Naive thymus-derived CD8-positive, alpha-beta T cell (primary cell): ENCODE measurements around the gene NPEPL1. TPM values are rescaled to one million over a fixed set of nuclear protein-coding genes. Genes with fewer than 3 reads are reported as not detected.
A peak's percentile ranks its signal among the peaks of the same experiment; 100 is the strongest.

ENCODE experiments used
- ATAC-seq, 2 donors: fragments of 150-1000 bp; cut with Tn5 transposase in 1 of 2; sonication (Bioruptor Pico), chemical (Tn5 transposase) in 1 of 2; 1 replicate in 1 of 2; 2 replicates in 1 of 2; pipeline ENCODE4 v1.10.0; 2021; ENCODE audit warnings: mild to moderate bottlenecking in 2 of 2, moderate library complexity in 2 of 2
- POLR2A ChIA-PET: fragments of 350-600 bp; sonication (Branson Sonifier 250); formaldehyde crosslinking; loops from one replicate; lab custom pipeline; 2021; ENCODE audit warnings: antibody characterized with exemption; lab: Charles Lee
- DNase-seq, 10 donors: peaks; one replicate each; pipeline versions ENCODE4 v3.0.0 to v3.0.0-alpha.2; 2020 to 2022
- H3K27ac Mint-ChIP-seq, 10 donors: one replicate each; pipeline ENCODE4 v1.8.0; 2020 to 2022; ENCODE audit warnings: mild to moderate bottlenecking in 10 of 10, mixed read lengths in 10 of 10, moderate library complexity in 4 of 10, inconsistent platforms in 1 of 10
- H3K27me3 Mint-ChIP-seq, 5 donors: one replicate each; pipeline ENCODE4 v1.8.0; 2021 to 2022; ENCODE audit warnings: mixed read lengths in 5 of 5
- H3K36me3 Mint-ChIP-seq, 3 donors: one replicate each; pipeline ENCODE4 v1.8.0; 2020 to 2022; ENCODE audit warnings: mixed read lengths in 3 of 3, mild to moderate bottlenecking in 2 of 3, inconsistent platforms in 1 of 3
- H3K4me1 Mint-ChIP-seq, 4 donors: one replicate each; pipeline ENCODE4 v1.8.0; 2021 to 2022; ENCODE audit warnings: mixed read lengths in 4 of 4
- H3K4me3 Mint-ChIP-seq, 10 donors: one replicate each; pipeline ENCODE4 v1.8.0; 2020 to 2022; ENCODE audit warnings: mild to moderate bottlenecking in 10 of 10, mixed read lengths in 10 of 10, moderate library complexity in 6 of 10, inconsistent platforms in 1 of 10
- H3K9me3 Mint-ChIP-seq, 9 donors: one replicate each; pipeline ENCODE4 v1.8.0; 2020 to 2022; ENCODE audit warnings: mixed read lengths in 9 of 9, mild to moderate bottlenecking in 3 of 9, inconsistent platforms in 1 of 9, moderate library complexity in 1 of 9
- polyA plus RNA-seq, 3 donors: library from polyadenylated mRNA; unstranded; fragments of 300-500 nt; fragmentation: Illumina TruSeq; gene quantifications; one replicate each; pipeline ENCODE4 v1.2.3, GENCODE V29; 2021
- total RNA-seq, 8 experiments: library from RNA in 2 of 8; stranded (reverse) in 2 of 8; gene quantifications; one replicate each; pipeline ENCODE4 v1.2.3 and lab custom pipeline; 2021 to 2026

The NPEPL1 gene
- total and polyA plus RNA-seq, 5 experiments from 2014 or later = 5.3 to 44.8 (median 6.3) TPM

DNA sequence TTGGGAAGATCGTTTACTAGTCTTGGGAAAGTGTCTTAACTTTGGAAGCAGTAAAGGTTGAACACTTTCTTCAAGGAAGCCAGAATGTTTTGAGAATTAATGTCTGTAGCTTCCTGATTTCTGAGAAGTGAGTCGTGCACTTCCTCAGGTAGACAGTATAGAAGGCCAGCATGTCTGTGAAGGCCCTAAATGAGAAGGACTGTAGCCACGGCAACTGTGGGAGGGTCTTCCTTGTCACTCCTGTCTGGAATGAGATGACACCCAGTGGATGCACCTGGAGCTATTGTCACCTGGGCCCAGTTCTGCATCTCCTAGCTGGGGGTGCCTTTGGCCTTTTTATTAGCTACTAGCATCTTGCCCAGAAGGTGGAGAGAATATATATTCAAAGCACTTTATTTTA lies 32.8 kb upstream of the NPEPL1 start:
- H3K9me3 Mint-ChIP-seq = no peaks in the 10 kb centered on the region
- peaks cover 38 to 90% (median 80%) of the 10 kb centered on the region in 4 donors for H3K4me1 Mint-ChIP-seq
- DNase-seq = no peak
- peak overlapping the region; percentile 93 to 99 (median 98) for H3K27ac Mint-ChIP-seq
- POLR2A ChIA-PET = interaction anchor here (0.6 to 4.8 kb wide), 4 partner anchors 9 to 353 kb away, joined by 3 to 112 read pairs (median 4); partner anchors contain the start of gene STX16
- no peaks in the 10 kb centered on the region for H3K27me3 Mint-ChIP-seq
- H3K4me3 Mint-ChIP-seq = peak overlapping the region; percentile 66 to 91 (median 84)
- H3K36me3 Mint-ChIP-seq = peaks cover 0 to 19% (median 3%) of the 10 kb centered on the region in 3 donors
- ATAC-seq = peak in 1 of 2 donors; percentile 17

DNA sequence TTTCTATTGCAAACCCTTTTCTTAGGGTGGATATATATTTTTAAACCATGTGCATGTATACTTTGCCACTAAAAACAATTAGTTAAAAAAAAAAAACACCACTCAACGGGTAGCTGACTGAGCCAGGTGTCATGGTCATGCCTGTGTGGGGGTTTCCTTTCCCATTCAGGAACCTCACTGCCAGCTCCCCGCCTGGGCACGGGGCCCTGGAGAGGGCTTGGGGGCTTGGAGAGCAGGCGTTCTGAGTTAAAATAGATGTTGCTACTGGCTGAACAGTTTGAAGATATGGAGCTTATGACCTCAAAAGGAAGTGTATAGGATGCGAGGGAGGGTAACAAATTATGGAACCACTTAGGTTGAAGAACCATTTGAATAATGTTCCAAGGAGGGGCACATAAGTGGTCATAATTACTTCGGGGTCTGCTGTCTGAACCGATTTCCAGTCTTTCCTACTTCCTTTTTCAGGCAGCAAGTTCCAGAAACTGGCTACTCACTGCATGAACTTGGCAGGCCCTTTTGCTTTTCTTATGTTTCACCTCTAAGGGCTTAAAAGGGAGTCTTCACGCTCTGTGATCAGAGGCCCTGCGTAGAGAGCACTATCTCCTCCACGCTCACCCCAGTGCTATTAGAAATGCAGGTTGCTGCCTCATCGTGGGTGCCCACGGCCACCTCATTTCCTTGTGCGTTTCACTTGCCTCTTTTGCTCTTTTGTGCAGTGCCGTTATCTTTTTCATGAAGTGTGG lies 31.6 kb upstream of the NPEPL1 start:
- DNase-seq = peak; percentile 39 to 83 (median 70)
- Mint-ChIP-seq H3K9me3 (no peaks in the 10 kb centered on the region), H3K27me3 (no peaks in the 10 kb centered on the region), H3K36me3 (peaks cover 0 to 21% (median 3%) of the 10 kb centered on the region in 3 donors), H3K27ac (peak overlapping the region; percentile 97 to 100 (median 99)), H3K4me1 (peaks cover 38 to 85% (median 80%) of the 10 kb centered on the region in 4 donors), H3K4me3 (peak overlapping the region; percentile 66 to 91 (median 88))
- POLR2A ChIA-PET = interaction anchor here (0.7 to 4.8 kb wide), 4 partner anchors 10 to 1032 kb away, joined by 3 to 112 read pairs (median 4); partner anchors contain the start of gene STX16
- peak; percentile 87 to 93 for ATAC-seq

DNA sequence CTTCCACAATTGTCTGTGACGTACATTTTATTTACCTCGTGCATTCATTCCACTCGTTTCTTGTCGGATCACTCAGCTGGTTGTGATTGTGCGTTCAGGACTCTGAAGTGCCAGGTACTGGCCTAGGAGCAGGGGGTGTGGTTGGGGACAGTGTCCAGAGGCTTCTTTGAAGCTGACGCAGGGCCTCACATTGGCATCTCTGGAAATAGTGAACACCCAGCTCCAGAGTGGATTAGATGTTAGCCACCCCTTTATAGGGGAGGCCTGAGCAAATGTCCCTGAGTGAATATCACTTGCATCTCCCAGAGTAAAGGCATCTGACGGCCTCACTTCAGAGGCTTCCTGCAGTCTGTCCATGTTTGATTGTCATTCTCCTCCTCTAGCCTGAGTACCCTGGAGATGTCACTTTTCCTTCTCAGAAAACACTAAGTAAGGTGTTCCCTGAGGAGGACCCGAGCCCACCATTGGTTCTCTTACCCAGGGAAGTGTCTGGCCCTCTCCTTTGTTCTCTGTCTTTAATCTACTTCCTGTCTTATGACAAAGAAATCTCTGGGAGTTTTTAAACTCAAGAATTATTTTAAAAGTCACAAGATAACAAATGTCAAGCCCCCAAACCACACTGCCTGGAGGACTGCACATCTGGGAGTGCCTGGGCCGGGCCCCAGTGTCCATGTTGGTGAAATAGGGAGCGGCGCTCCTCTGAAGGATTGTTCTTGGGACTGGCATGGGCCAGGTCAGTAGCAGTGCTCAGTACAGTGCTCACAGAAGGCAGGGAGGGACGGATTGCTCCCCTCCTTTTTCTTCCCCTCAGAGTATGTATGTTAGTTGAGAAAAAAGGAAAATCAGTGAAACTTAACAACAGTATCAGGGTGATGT lies 30.8 kb upstream of the NPEPL1 start:
- peak overlapping the region; percentile 97 to 100 (median 99) for H3K27ac Mint-ChIP-seq
- H3K9me3 Mint-ChIP-seq = no peaks in the 10 kb centered on the region
- peak in 4 of 10 donors; percentile 24 to 31 (median 26) for DNase-seq
- H3K4me3 Mint-ChIP-seq = peak overlapping the region; percentile 66 to 91 (median 88)
- ATAC-seq = peak; percentile 39 to 45
- POLR2A ChIA-PET = interaction anchor here (0.8 to 4.8 kb wide), 2 partner anchors 11 to 32 kb away, joined by 3 to 112 read pairs; partner anchors contain the start of gene STX16
- H3K36me3 Mint-ChIP-seq = peaks cover 0 to 26% (median 3%) of the 10 kb centered on the region in 3 donors
- H3K27me3 Mint-ChIP-seq = no peaks in the 10 kb centered on the region
- H3K4me1 Mint-ChIP-seq = peaks cover 36 to 82% (median 76%) of the 10 kb centered on the region in 4 donors

DNA sequence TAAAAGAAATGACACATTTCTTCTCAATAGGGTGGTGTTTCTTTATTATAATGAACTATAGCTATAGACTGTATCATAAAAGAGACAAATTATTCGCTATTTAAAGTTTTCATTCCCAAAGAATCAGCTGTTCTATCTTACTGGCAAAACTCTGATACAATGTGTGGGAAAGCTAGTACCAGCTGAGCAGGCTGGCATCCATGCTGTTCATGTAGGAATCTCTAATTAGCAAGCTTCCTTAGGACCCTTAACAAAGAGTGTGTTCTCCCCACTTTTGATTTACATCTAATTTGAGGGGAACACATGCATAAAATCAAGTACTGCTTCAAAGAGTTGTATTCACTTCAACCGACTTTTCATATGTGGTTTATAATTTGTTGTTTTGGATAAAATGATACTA lies 28.3 kb upstream of the NPEPL1 start:
- Mint-ChIP-seq H3K9me3 (no peaks in the 10 kb centered on the region), H3K27me3 (no peaks in the 10 kb centered on the region), H3K27ac (peak overlapping the region in 9 of 10 donors; percentile 37 to 89 (median 83)), H3K4me1 (peaks cover 35 to 71% (median 63%) of the 10 kb centered on the region in 4 donors), H3K4me3 (no peak overlapping the region), H3K36me3 (peaks cover 0 to 45% (median 10%) of the 10 kb centered on the region in 3 donors)
- DNase-seq (no peak), ATAC-seq (no peak)
- POLR2A ChIA-PET = interaction anchor here (1.6 kb wide), 1 partner anchor 13 kb away, joined by 11 read pairs; the partner anchor contains the start of gene STX16

DNA sequence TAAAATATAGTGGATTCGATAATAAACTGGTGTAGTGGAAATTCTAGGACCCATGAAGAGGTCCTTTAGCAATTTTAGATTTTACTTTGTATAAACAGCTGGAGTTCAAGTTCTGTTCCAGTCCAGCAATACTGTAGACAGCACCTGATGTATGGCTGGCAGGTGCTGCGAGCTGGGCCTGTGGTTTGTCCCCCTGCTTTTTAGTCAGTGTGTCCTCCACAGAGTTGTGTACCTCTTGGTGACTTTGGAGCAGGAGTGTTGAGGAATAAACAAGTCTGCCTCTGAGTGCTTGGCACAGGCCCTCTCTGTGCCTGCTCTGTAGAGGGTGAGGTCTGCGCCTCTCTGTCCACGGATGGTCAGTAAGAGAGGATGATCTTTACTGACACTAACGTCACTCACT lies 27.7 kb upstream of the NPEPL1 start:
- Mint-ChIP-seq H3K4me3 (no peak overlapping the region), H3K9me3 (no peaks in the 10 kb centered on the region), H3K27me3 (no peaks in the 10 kb centered on the region), H3K36me3 (peaks cover 0 to 50% (median 12%) of the 10 kb centered on the region in 3 donors), H3K27ac (peak overlapping the region in 6 of 10 donors; percentile 5 to 86 (median 78)), H3K4me1 (peaks cover 31 to 71% (median 58%) of the 10 kb centered on the region in 4 donors)
- ATAC-seq (no peak), DNase-seq (no peak)
- POLR2A ChIA-PET = interaction anchor here (1.6 kb wide), 1 partner anchor 13 kb away, joined by 11 read pairs; the partner anchor contains the start of gene STX16

DNA sequence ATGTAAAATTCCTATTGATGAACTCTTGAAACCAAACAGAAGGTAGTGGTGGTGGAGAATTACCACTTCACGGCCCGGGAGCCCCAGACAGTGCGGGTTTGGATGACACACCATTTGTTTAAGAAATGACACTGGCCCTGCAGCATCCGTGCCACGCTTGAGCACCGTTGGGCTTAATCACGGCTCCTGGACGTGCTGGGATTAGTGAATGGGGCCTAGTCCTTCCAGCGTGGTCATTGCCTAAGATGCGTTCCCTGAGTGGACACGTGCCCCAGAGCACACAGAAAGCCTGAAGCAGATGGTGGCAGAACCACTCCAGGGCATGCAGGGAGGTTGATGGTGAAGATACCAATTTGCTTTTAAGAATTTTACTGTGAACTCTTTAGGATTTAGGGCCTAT lies 27.0 kb upstream of the NPEPL1 start:
- DNase-seq (no peak), ATAC-seq (no peak)
- Mint-ChIP-seq H3K9me3 (no peaks in the 10 kb centered on the region), H3K27me3 (no peaks in the 10 kb centered on the region), H3K4me3 (no peak overlapping the region), H3K36me3 (peaks cover 0 to 58% (median 15%) of the 10 kb centered on the region in 3 donors), H3K27ac (peak overlapping the region in 4 of 10 donors; percentile 38 to 86 (median 82)), H3K4me1 (peaks cover 27 to 71% (median 52%) of the 10 kb centered on the region in 4 donors)
- POLR2A ChIA-PET = no interaction called here

DNA sequence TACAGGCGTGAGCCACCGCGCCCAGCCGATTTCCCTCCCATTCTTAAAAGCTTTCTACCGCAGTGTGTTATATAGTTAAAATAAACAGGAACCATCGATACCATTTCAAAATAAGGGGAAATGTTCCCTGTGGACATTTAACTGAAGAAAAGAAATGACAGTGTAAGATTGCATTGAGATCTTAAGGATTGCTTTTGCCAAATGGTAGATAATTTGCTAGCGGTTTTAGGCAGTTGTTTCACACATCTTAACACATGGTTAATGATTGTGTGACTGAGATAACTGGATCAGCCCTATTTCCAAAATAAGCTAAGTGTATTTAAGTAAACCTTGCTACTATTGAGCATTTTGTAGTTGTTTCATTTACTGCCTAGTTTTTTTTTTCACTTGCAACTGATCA lies 25.9 kb upstream of the NPEPL1 start:
- Mint-ChIP-seq H3K36me3 (peaks cover 0 to 64% (median 15%) of the 10 kb centered on the region in 3 donors), H3K27ac (peak overlapping the region in 7 of 10 donors; percentile 4 to 89 (median 59)), H3K4me3 (no peak overlapping the region), H3K27me3 (no peaks in the 10 kb centered on the region), H3K9me3 (no peaks in the 10 kb centered on the region), H3K4me1 (peaks cover 21 to 60% (median 42%) of the 10 kb centered on the region in 4 donors)
- DNase-seq (no peak), ATAC-seq (no peak)
- POLR2A ChIA-PET = interaction anchor here (1.3 to 2.2 kb wide), 2 partner anchors 15 to 27 kb away, joined by 4 to 8 read pairs; partner anchors contain the start of gene STX16

DNA sequence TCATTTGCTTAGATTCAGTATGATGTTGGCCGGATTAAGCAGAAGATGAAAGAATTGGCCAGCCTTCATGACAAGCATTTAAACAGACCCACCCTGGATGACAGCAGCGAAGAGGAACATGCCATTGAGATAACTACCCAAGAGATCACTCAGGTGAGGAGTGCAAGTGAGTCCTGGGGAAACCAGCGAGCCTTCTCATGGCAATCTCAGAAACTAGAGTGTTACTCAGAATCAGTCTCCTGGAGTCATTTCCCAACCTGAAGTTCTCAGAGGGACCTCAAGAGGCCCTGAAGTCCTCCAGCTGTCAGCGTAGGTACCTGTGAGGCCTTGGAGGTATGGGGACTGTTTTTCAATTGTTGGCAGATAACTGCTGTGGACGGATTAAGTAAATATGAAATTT lies 24.6 kb upstream of the NPEPL1 start:
- ATAC-seq = no peak
- Mint-ChIP-seq H3K4me3 (no peak overlapping the region), H3K36me3 (peaks cover 0 to 72% (median 15%) of the 10 kb centered on the region in 3 donors), H3K27me3 (no peaks in the 10 kb centered on the region), H3K9me3 (no peaks in the 10 kb centered on the region), H3K4me1 (peaks cover 14 to 51% (median 35%) of the 10 kb centered on the region in 4 donors), H3K27ac (peak overlapping the region in 3 of 10 donors; percentile 27 to 88 (median 45))
- DNase-seq = no peak
- POLR2A ChIA-PET = interaction anchor here (1.3 to 2.2 kb wide), 2 partner anchors 16 to 25 kb away, joined by 4 to 8 read pairs; partner anchors contain the start of gene STX16

DNA sequence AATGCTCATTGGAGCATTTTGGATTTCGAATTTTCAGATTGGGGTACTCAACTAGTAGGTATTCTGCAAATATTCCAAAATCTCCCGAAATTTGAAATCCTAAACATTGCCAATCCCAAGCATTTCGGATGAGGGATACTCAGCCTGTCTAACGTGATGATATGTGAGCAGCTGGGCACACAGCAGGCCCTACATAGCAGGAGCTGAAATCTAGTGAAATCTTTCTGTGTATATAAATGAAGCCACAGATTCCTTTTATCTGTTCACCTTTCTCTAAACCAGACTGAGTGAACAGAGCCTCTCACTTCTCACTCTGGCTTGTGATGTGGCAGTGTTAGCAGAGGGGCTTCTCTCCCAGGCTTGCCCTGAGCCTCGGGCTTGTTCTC lies 23.7 kb upstream of the NPEPL1 start:
- POLR2A ChIA-PET = no interaction called here

DNA sequence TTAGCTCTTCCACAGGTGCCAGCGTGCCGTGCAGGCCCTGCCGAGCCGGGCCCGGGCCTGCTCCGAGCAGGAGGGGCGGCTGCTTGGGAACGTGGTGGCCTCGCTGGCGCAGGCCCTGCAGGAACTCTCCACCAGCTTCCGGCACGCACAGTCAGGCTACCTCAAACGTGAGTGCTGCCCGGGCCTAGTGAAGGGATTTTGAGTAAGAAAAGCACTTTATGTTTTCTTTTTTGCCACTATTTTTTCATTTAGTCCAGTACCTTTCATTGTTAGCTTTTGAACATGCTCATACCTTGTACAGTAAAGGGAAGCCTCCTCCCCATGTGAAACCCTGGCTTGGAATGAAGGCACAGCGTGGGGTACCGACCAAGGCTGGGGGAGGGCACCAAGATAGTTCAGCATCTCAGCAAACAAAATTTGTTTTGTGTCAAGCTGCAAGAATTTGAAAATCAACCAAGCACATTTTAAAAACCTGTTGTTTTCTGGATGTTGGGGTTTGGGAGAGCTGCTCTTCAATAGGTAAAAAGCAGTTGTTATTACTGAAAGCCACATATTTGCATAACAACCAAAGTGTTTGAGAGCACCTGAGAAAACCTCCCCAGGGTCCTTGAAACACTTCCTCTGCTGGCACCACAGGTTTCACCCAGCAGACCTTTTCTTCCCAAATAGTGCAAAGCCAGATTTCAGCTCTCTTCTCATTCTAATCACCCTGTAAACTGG lies 23.2 kb upstream of the NPEPL1 start:
- POLR2A ChIA-PET = no interaction called here
- Mint-ChIP-seq H3K27me3 (no peaks in the 10 kb centered on the region), H3K36me3 (peaks cover 0 to 76% (median 13%) of the 10 kb centered on the region in 3 donors), H3K4me1 (peaks cover 9 to 38% (median 22%) of the 10 kb centered on the region in 4 donors), H3K27ac (peak overlapping the region in 2 of 10 donors; percentile 9 to 32), H3K9me3 (no peaks in the 10 kb centered on the region), H3K4me3 (no peak overlapping the region)
- DNase-seq (no peak), ATAC-seq (no peak)

More for the DNA sequence above, 23.7 kb upstream of the NPEPL1 start:
- Mint-ChIP-seq H3K4me1 (peaks cover 9 to 44% (median 27%) of the 10 kb centered on the region in 4 donors), H3K27me3 (no peaks in the 10 kb centered on the region), H3K36me3 (peaks cover 0 to 73% (median 12%) of the 10 kb centered on the region in 3 donors), H3K9me3 (no peaks in the 10 kb centered on the region), H3K4me3 (no peak overlapping the region), H3K27ac (no peak overlapping the region)
- DNase-seq (no peak), ATAC-seq (no peak)

DNA sequence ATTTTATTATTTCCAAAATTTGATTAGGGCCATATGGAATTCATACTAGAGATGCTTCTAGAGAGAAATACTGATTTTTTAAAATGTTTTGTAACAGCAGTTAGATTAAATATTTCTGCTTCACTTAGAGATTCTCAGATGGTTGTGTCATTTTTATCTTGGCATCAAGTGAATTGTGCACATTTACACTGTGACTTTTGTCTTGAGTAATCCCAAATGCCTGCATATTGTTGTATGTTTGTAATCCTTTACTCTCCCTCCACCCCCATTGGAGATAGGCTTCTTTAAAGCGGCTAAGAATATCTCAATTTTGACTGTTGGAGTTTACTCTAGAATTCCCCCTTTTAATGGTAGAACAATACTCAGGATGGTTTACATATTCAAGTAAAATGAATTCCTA lies 22.5 kb upstream of the NPEPL1 start:
- Mint-ChIP-seq H3K27ac (peak overlapping the region in 2 of 10 donors; percentile 56 to 59), H3K4me3 (no peak overlapping the region)
- POLR2A ChIA-PET = no interaction called here

More for the DNA sequence above, 22.5 kb upstream of the NPEPL1 start:
- H3K9me3 Mint-ChIP-seq = no peaks in the 10 kb centered on the region
- ATAC-seq (no peak), DNase-seq (no peak)
- H3K4me1 Mint-ChIP-seq = peaks cover 9 to 33% (median 19%) of the 10 kb centered on the region in 4 donors
- H3K27me3 Mint-ChIP-seq = no peaks in the 10 kb centered on the region
- peaks cover 0 to 82% (median 14%) of the 10 kb centered on the region in 3 donors for H3K36me3 Mint-ChIP-seq
